ENCODE data around the gene SLC22A6. TPM values are rescaled to one million over a fixed set of nuclear protein-coding genes. Genes with fewer than 3 reads are reported as not detected.

SLC22A6 gene
- total and polyA plus RNA-seq, 8 donors: not detected

DNA sequence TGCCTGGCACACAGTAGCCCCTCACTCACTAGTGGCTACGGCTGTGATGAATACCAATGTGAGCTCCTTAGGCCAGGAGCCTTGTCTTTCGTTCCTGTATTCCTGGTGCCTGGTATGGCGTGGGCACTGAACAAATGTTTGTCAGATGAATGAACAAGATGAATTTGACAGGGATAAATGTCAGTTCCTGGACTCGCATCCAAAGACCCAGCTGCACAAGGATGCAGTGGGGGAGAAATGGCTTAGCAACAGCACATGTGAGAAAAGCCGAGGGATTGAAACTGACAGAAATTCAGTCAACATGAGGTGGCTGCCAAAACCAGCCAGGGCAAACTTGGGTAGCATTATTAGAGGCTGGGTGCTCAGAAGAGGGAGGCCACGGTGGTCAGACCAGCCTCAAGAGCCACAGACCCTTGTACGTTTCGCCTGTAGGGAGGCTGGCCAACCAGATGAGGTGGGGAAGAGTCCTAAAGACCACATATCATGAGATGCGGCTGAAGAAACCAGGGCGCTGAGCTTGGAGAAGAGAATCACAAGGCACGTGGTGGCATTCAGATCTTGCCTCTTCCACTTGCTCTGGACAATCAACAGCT lies 38.6 kb upstream of the SLC22A6 start:
- no peak for DNase-seq
- Histone ChIP-seq H3K9me3 (no peaks in the 10 kb centered on the region), H3K4me1 (peaks cover 0 to 10% (median 8%) of the 10 kb centered on the region in 4 donors), H3K27me3 (no peaks in the 10 kb centered on the region), H3K36me3 (no peaks in the 10 kb centered on the region), H3K27ac (no peak overlapping the region), H3K4me3 (no peak overlapping the region)
- TF ChIP-seq POLR2A (IDR thresholded peaks at IDR 0.05): no peak
- no peak for TF ChIP-seq EP300 (IDR thresholded peaks at IDR 0.05)
- TF ChIP-seq, protein P1, sequence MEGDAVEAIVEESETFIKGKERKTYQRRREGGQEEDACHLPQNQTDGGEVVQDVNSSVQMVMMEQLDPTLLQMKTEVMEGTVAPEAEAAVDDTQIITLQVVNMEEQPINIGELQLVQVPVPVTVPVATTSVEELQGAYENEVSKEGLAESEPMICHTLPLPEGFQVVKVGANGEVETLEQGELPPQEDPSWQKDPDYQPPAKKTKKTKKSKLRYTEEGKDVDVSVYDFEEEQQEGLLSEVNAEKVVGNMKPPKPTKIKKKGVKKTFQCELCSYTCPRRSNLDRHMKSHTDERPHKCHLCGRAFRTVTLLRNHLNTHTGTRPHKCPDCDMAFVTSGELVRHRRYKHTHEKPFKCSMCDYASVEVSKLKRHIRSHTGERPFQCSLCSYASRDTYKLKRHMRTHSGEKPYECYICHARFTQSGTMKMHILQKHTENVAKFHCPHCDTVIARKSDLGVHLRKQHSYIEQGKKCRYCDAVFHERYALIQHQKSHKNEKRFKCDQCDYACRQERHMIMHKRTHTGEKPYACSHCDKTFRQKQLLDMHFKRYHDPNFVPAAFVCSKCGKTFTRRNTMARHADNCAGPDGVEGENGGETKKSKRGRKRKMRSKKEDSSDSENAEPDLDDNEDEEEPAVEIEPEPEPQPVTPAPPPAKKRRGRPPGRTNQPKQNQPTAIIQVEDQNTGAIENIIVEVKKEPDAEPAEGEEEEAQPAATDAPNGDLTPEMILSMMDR (IDR thresholded peaks at IDR 0.05): no peak
- no peak for TF ChIP-seq POLR2AphosphoS5 (IDR thresholded peaks at IDR 0.05)
- WGBS, 5 donors: 84 to 88% (median 87%) methylated on average over 10 to 11 of the region's 11 CpGs
- intact Hi-C loops (cut with DNase I; ENCODE audit: low total_unique reads): no loop called here

GRCh38 chr11:63022441-63022840 lies 37.7 kb upstream of the SLC22A6 start:
- Histone ChIP-seq H3K27me3 (no peaks in the 10 kb centered on the region), H3K4me3 (no peak overlapping the region), H3K36me3 (no peaks in the 10 kb centered on the region), H3K4me1 (peaks cover 0 to 15% (median 12%) of the 10 kb centered on the region in 4 donors), H3K9me3 (no peaks in the 10 kb centered on the region), H3K27ac (no peak overlapping the region)
- TF ChIP-seq, protein P1 (IDR thresholded peaks at IDR 0.05): no peak
- no peak for TF ChIP-seq EP300 (IDR thresholded peaks at IDR 0.05)
- TF ChIP-seq POLR2A (IDR thresholded peaks at IDR 0.05): no peak
- no peak for TF ChIP-seq POLR2AphosphoS5 (IDR thresholded peaks at IDR 0.05)
- no peak for DNase-seq
- WGBS, 5 donors: 66 to 83% (median 76%) methylated on average over 6 of the region's 6 CpGs
- intact Hi-C loops (cut with DNase I; ENCODE audit: low total_unique reads): no loop called here

- no peaks in the 10 kb centered on the region for H3K27me3 ChIP-seq
- WGBS, 5 donors: 62 to 77% (median 69%) methylated on average over 22 to 24 of the region's 24 CpGs
- H3K9me3 ChIP-seq: no peaks in the 10 kb centered on the region
- H3K4me3 ChIP-seq: no peak overlapping the region
- DNase-seq: peak in 1 of 2 donors; percentile 26
- no peak overlapping the region for H3K27ac ChIP-seq
- intact Hi-C loops (cut with DNase I; ENCODE audit: low total_unique reads): no loop called here
- H3K4me1 ChIP-seq: peaks cover 0 to 30% (median 22%) of the 10 kb centered on the region in 4 donors
- TF ChIP-seq, protein P1 (IDR thresholded peaks at IDR 0.05): no peak
- TF ChIP-seq EP300 (IDR thresholded peaks at IDR 0.05) (no peak), POLR2AphosphoS5 (IDR thresholded peaks at IDR 0.05) (no peak), POLR2A (IDR thresholded peaks at IDR 0.05) (no peak)
- no peaks in the 10 kb centered on the region for H3K36me3 ChIP-seq
Measured at GRCh38 chr11:63020671-63021291, 36.0 kb upstream of the SLC22A6 start.

- no peak for DNase-seq
- Histone ChIP-seq H3K9me3 (no peaks in the 10 kb centered on the region), H3K4me3 (no peak overlapping the region), H3K4me1 (peaks cover 0 to 34% (median 23%) of the 10 kb centered on the region in 4 donors), H3K27me3 (no peaks in the 10 kb centered on the region), H3K27ac (no peak overlapping the region), H3K36me3 (no peaks in the 10 kb centered on the region)
- intact Hi-C loops (cut with DNase I; ENCODE audit: low total_unique reads): no loop called here
- 72 to 91% (median 82%) methylated on average over 5 of the region's 5 CpGs for WGBS, 5 donors
- TF ChIP-seq, protein P1 (IDR thresholded peaks at IDR 0.05): no peak
- no peak for TF ChIP-seq EP300 (IDR thresholded peaks at IDR 0.05)
- no peak for TF ChIP-seq POLR2AphosphoS5 (IDR thresholded peaks at IDR 0.05)
- no peak for TF ChIP-seq POLR2A (IDR thresholded peaks at IDR 0.05)
Measured at GRCh38 chr11:63019506-63019905, 34.7 kb upstream of the SLC22A6 start.
